Activated T-cell treated with anti-CD3 and anti-CD28 coated beads, Interleukin-2, amount 50 U/mL, for 72 hours (primary cell): Measurements from ENCODE around the gene PPP1R9B. TPM values are rescaled to one million over a fixed set of nuclear protein-coding genes. Genes with fewer than 3 reads are reported as not detected.

Experiments used
- ATAC-seq, 2 donors: fragments of 150-1000 bp; cut with Tn5 transposase; replicated peaks in 1 of 2; 2 replicates each; pipeline ENCODE4 v1.10.0; 2021; ENCODE audit warnings: moderate library complexity in 2 of 2, mild to moderate bottlenecking in 1 of 2
- DNase-seq, 2 donors: peaks; one replicate each; pipeline ENCODE4 v3.0.0; 2021 to 2022; ENCODE audit warnings: mixed read lengths in 1 of 2
- H3K27ac Mint-ChIP-seq: one replicate; pipeline ENCODE4 v1.8.0; 2022; ENCODE audit warnings: mild to moderate bottlenecking, moderate library complexity, mixed read lengths
- H3K27me3 Mint-ChIP-seq: one replicate; pipeline ENCODE4 v1.8.0; 2022; ENCODE audit warnings: low read depth, mixed read lengths
- H3K36me3 Mint-ChIP-seq, 2 donors: one replicate each; pipeline ENCODE4 v1.8.0; 2022; ENCODE audit warnings: mixed read lengths in 2 of 2, mild to moderate bottlenecking in 1 of 2; ENCODE audit not compliant: insufficient read depth in 2 of 2
- H3K4me1 Mint-ChIP-seq: one replicate; pipeline ENCODE4 v1.8.0; 2022; ENCODE audit warnings: low read depth, mixed read lengths
- H3K4me3 Mint-ChIP-seq, 2 donors: one replicate each; pipeline ENCODE4 v1.8.0; 2022; ENCODE audit warnings: mild to moderate bottlenecking in 2 of 2, mixed read lengths in 2 of 2, moderate library complexity in 2 of 2
- H3K9me3 Mint-ChIP-seq, 2 donors: one replicate each; pipeline ENCODE4 v1.8.0; 2022; ENCODE audit warnings: mixed read lengths in 2 of 2
- total RNA-seq, 2 donors: library from RNA; stranded (reverse); gene quantifications; one replicate each; pipeline ENCODE4 v1.2.3, GENCODE V29; 2022

Gene PPP1R9B
- total RNA-seq, 2 donors from 2014 or later = 111 to 128 TPM

DNA sequence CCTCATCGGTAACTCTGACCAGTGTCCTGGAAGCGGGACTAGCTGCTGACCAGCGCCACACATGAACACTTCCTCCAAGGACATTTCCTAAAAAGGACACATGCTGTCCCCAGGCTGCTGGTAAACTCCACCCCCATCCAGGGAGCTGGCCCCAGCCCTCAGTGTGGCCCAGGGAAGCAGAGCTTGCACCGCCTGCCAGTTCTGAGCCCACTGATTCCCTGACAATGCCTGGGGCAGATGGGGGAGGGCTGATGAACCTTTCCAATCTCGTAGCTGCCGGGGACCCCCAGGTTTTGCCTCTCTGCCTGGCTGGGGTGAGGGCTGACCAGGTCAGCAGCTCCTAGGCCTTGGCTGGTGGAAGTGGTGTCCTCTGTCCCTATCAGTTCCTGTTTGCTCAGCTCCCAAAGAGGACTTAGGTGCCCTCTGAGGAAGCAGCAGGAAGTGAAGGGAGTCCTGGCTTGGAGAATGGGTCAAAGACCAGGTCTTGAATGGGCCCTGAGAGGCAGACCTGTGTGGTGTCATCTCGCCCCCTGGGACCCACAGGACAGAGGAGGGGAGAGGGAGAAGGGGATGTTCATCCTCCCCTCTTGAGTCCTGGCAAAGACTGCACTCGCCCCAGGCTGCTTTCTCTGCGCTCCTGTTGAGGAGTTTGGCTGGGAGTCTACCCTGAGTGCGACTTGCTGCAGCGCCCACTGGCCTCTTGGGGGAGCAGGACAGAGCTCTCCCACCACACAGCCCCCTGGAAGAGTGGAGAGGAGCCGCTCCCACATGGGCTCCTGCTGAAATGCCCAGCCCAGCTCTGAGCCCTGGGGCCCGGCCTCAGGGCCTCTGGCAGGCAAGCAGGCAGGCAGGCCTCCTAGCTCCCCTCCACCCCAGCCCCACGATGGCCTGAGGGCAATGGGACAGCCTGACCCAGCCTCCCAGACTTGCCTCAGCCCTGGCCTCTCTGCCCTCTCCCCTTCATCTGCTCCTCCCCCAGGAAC, 38.5 kb downstream of the PPP1R9B start:
- DNase-seq (no peak), ATAC-seq (no peak)
- no peak overlapping the region for H3K4me3 Mint-ChIP-seq
- peaks cover 0 to 2% of the 10 kb centered on the region in 2 donors for H3K36me3 Mint-ChIP-seq
- peaks cover 14% of the 10 kb centered on the region for H3K4me1 Mint-ChIP-seq
- H3K27ac Mint-ChIP-seq = no peak overlapping the region
- peaks cover 22% of the 10 kb centered on the region for H3K27me3 Mint-ChIP-seq
- H3K9me3 Mint-ChIP-seq = no peaks in the 10 kb centered on the region

DNA sequence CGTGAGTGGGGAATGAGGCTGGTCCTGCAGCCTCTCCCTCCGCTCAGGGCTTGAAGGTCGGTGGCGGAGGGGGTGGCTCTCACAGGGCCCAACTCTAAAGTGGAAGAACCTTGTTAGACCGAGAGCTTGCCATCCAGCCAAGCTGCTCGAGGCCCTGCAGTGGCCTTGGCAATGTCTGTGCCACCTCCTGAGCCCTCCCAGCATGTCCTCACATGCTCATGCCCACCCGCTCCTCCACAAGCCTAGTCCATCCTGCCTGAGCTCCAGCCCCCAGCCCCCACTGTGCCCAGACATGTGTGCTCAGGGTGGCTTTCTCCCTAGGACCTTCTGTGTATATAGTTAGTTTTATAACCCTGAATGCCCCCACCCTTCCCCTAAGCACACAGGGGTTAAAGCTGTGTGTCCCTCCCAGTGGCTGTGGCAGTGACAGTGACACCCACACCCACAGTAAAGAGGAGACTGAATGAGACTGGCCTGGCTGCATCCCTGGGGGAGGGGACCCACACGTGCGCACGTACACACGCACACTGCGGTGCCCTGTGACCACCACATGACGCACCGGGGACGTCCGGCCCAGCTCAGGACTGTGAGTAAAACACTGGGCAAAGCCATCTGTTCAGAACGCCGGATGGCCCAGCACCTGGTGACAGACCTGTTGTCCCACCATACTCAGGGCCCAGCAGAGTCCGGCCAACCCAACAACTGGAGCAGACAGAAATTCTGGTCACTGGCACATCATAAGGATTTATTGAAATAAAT, 39.7 kb downstream of the PPP1R9B start:
- no peak overlapping the region for H3K4me3 Mint-ChIP-seq
- peaks cover 8% of the 10 kb centered on the region for H3K4me1 Mint-ChIP-seq
- DNase-seq (no peak), ATAC-seq (no peak)
- H3K27ac Mint-ChIP-seq = no peak overlapping the region
- no peaks in the 10 kb centered on the region for H3K9me3 Mint-ChIP-seq
- H3K36me3 Mint-ChIP-seq = peaks cover 0 to 2% of the 10 kb centered on the region in 2 donors
- H3K27me3 Mint-ChIP-seq = peaks cover 10% of the 10 kb centered on the region

DNA sequence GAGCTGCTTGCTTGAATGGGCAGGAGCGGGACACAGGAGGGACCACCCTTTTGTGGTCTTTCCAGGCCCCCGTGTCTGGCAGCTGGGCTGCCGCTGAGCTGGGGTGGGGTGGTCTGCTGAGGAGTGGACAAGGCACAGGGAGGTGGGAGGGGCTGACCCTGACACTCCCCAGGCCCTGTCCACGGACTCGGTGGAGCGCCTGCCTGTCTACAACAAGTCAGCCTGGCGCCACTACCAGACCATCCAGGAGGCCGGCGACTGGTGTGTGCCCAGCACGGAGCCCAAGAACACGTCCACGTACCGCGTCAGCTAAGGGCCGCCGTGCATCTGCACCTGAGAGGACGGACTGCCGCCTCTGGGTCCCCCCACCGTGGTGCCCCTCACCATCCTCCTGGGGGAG, 40.7 kb downstream of the PPP1R9B start:
- Mint-ChIP-seq H3K27me3 (peaks cover under 1% of the 10 kb centered on the region), H3K4me3 (no peak overlapping the region), H3K9me3 (no peaks in the 10 kb centered on the region), H3K27ac (no peak overlapping the region), H3K36me3 (no peaks in the 10 kb centered on the region), H3K4me1 (no peaks in the 10 kb centered on the region)
- DNase-seq = no peak
- ATAC-seq = no peak

DNA sequence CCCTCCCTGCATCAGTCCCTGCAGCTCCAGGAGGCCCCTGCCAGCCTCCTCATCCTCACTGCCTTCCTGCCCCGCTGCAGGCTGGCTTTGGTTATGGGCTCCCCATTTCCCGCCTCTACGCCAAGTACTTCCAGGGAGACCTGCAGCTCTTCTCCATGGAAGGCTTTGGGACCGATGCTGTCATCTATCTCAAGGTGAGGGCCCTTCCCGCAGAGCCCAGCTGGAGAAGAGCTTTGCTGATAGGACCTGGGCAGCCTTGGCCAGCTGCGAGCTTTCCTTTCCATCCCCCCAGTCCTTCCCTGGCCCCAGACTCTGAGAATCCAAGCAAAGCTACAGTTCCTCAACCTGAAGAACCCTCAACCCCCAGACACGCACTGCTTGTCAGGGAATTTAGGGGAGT, 41.3 kb downstream of the PPP1R9B start:
- no peak overlapping the region for H3K27ac Mint-ChIP-seq
- ATAC-seq (no peak), DNase-seq (no peak)
- no peaks in the 10 kb centered on the region for H3K9me3 Mint-ChIP-seq
- H3K4me1 Mint-ChIP-seq = no peaks in the 10 kb centered on the region
- no peak overlapping the region for H3K4me3 Mint-ChIP-seq
- no peaks in the 10 kb centered on the region for H3K36me3 Mint-ChIP-seq
- no peaks in the 10 kb centered on the region for H3K27me3 Mint-ChIP-seq

DNA sequence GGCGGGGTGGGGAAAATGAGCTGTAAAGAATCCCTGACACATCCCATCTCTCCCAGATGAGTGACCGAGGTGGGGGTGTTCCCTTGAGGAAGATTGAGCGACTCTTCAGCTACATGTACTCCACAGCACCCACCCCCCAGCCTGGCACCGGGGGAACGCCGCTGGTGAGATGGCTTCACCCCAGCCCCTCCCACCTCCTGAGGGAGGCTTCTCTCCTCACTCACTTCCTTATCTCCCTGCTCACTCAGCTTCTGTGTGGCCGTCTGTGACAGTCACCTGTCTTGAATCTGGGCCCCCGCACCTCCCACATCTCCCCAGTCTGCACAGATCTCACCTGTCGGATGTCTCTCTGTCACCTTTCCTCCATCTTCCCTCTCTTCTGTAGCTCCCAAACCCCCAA, 41.9 kb downstream of the PPP1R9B start:
- H3K27ac Mint-ChIP-seq = no peak overlapping the region

DNA sequence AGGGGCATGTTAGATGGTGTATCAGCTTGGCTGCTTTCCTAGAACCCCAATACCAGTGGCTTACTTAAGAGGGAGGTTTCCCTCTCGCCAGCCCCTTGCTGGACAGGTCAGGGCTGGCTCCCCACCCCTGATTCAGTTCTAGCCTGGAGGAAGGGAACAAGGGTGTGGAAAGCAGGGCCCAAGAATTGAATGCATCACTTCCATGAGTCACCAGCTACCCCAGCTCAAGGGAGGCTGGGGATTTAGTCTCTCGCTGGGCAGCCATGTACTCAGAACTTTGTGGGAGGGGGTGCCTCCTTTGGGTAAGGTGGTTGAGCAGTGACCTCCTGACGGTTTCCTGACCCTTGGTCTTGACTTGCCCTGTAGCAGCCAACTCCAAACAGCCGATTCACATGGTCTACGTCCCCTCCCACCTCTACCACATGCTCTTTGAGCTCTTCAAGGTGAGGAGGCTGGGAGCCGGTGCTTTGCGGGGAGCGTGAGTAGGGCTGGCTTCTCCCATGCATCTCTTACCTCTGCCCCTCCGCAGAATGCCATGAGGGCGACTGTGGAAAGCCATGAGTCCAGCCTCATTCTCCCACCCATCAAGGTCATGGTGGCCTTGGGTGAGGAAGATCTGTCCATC, 42.6 kb downstream of the PPP1R9B start:
- Mint-ChIP-seq H3K27ac (no peak overlapping the region), H3K9me3 (no peaks in the 10 kb centered on the region), H3K4me1 (no peaks in the 10 kb centered on the region), H3K4me3 (no peak overlapping the region), H3K36me3 (no peaks in the 10 kb centered on the region), H3K27me3 (no peaks in the 10 kb centered on the region)
- DNase-seq (no peak), ATAC-seq (no peak)

More for the DNA sequence above, 41.9 kb downstream of the PPP1R9B start:
- Mint-ChIP-seq H3K27me3 (no peaks in the 10 kb centered on the region), H3K4me3 (no peak overlapping the region), H3K36me3 (no peaks in the 10 kb centered on the region), H3K9me3 (no peaks in the 10 kb centered on the region), H3K4me1 (no peaks in the 10 kb centered on the region)
- DNase-seq (no peak), ATAC-seq (no peak)

DNA sequence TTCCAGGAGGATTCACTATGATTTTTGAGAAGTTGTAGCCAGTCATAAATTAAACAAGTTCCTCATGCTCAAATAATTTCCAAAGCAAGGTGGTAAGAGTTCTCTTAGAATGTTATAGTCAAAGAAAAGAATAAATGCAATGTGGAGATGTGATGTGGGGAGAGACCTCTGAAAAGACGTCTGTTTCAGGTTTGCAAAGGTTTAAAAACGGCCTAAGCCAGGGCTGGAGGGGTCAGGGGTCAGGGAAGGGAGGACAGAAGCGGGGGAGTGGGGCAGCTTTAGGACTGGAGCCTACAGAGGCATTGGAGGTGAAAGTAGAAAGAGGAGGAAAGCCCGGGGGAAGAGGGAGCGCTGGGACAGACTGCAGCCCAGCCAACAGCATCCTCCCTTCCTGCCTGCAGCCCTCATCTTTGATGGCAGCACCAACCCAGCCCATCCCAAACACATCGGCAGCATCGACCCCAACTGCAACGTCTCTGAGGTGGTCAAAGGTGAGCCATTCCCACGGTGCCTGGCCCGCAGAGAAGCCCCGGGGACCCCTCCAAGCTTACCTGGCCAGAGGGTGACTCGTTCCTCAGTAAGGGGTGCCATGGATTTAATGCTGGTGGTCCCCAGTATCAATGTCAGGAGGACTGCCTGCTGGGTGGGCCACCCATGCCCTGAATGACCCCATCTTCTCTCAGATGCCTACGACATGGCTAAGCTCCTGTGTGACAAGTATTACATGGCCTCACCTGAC, 43.9 kb downstream of the PPP1R9B start:
- Mint-ChIP-seq H3K36me3 (no peaks in the 10 kb centered on the region), H3K9me3 (no peaks in the 10 kb centered on the region), H3K27me3 (no peaks in the 10 kb centered on the region), H3K27ac (no peak overlapping the region), H3K4me3 (no peak overlapping the region), H3K4me1 (no peaks in the 10 kb centered on the region)
- ATAC-seq (no peak), DNase-seq (no peak)

DNA sequence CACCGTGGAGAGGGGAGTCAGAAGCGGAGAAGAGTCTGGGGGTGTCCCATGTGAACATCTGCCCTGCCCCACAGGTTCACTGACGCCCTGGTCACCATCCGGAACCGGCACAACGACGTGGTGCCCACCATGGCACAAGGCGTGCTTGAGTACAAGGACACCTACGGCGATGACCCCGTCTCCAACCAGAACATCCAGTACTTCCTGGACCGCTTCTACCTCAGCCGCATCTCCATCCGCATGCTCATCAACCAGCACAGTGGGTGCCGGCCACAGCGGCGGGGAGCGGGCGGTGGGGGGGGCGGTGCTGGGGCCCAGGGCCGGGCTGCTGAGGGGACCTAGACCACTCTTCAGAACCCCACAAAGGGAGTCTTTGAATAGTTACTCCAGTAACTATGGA, 44.7 kb downstream of the PPP1R9B start:
- H3K9me3 Mint-ChIP-seq = no peaks in the 10 kb centered on the region
- ATAC-seq (no peak), DNase-seq (no peak)
- no peaks in the 10 kb centered on the region for H3K27me3 Mint-ChIP-seq
- no peaks in the 10 kb centered on the region for H3K4me1 Mint-ChIP-seq
- no peaks in the 10 kb centered on the region for H3K36me3 Mint-ChIP-seq
- H3K27ac Mint-ChIP-seq = no peak overlapping the region
- no peak overlapping the region for H3K4me3 Mint-ChIP-seq

DNA sequence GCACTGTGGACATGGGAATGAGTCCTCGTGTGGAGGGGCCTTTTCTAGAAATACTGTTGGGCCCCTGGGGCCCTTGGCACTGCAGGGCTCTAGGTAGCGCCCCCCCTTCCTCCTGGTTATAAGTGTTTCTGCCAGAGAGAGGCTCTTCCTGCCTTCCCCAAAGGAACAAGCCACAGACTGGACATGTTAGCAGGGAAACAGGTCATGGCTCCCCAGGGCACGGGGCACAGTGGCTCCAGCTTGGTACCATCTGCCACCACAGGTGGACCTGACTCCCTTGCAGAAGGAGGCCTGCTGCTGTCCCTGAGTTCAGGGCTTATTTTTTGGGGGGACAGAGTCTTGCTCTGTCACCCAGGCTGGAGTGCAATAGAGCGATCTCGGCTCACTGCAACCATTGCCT, 46.5 kb downstream of the PPP1R9B start:
- DNase-seq = no peak
- no peak overlapping the region for H3K4me3 Mint-ChIP-seq
- H3K27ac Mint-ChIP-seq = no peak overlapping the region
- H3K36me3 Mint-ChIP-seq = no peaks in the 10 kb centered on the region
- ATAC-seq = no peak
- no peaks in the 10 kb centered on the region for H3K27me3 Mint-ChIP-seq
- no peaks in the 10 kb centered on the region for H3K9me3 Mint-ChIP-seq
- H3K4me1 Mint-ChIP-seq = peaks cover 5% of the 10 kb centered on the region

DNA sequence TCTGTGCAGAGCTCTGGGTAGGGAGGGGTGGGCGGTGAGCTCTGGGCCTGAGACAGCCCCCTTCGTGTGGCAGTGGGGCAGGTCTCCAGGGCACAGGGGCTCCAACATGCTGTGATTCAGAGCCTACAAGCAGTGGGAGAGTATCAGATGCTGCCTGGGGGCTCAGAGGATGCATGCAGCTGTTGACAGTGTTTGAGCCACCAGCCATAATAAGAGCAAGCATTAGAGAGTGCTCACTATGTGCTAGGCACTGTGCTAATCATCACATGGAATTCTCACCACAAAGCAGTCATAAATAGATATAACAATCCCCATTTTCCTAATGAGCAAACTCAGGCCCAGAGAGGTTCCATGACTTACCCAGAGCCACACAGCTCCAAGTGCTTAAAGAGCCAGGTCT, 47.2 kb downstream of the PPP1R9B start:
- peaks cover 11% of the 10 kb centered on the region for H3K4me1 Mint-ChIP-seq
- no peak overlapping the region for H3K4me3 Mint-ChIP-seq
- no peak overlapping the region for H3K27ac Mint-ChIP-seq
- H3K9me3 Mint-ChIP-seq = no peaks in the 10 kb centered on the region
- ATAC-seq = no peak
- H3K27me3 Mint-ChIP-seq = no peaks in the 10 kb centered on the region
- H3K36me3 Mint-ChIP-seq = no peaks in the 10 kb centered on the region
- DNase-seq = no peak

DNA sequence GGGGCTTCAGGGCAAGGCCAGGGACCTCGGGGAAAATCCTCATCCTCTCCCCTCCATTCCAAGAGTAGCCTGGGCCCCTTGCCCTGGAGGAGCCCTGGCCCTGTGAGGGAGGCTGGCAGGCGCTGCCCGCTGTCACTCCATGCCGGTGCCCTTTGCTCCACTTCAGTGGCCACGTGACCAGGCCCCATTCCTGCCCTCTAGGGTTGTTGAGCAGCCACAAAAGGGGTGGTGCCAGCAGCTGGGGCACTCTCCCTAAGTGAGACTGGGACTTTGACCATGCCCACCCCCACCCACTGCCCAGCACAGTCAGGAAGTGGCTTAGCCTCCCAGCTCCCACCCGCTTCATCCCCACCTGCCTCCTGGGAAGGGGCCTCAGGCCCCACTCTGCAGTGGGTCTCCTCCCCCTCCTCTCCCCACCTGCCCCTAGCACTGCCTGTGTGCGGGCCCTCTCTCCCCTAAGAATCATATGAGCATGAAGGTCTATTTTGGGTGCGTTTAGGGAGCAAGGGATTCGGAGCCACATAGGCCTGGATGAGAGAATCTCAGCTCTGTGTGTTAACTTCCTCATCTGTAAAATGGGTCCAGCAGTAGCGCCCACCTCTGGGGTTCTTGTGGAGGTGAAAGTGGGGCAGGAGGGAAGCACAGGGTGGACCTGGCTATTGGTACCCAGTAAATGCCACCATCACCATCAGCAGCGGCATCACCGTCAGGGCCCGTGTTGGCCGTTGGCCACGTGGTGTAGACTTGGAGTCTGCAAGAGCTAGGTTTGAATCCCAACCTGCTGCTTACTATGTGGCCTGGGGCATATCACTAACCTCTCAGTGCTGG, 48.1 kb downstream of the PPP1R9B start:
- Mint-ChIP-seq H3K27ac (no peak overlapping the region), H3K36me3 (no peaks in the 10 kb centered on the region), H3K27me3 (no peaks in the 10 kb centered on the region), H3K4me3 (no peak overlapping the region), H3K4me1 (peaks cover 11% of the 10 kb centered on the region), H3K9me3 (no peaks in the 10 kb centered on the region)
- DNase-seq = no peak
- no peak for ATAC-seq
